ENCODE data around the gene ARHGEF4. TPM values are rescaled to one million over a fixed set of nuclear protein-coding genes. Genes with fewer than 3 reads are reported as not detected.

Gene ARHGEF4
- total and polyA plus RNA-seq, 2 donors (not counting 3 experiments of a cell fraction or from before 2014, with no cell fraction given) = not detected

- POLR2A ChIA-PET = no interaction called here
- Histone ChIP-seq H3K79me2 (ENCODE audit: control insufficient read depth, insufficient read depth, low read length) (no peaks in the 10 kb centered on the region), H3K27ac (ENCODE audit: insufficient read depth, low read depth, low read length) (no peak overlapping the region), H3K36me3 (ENCODE audit: control insufficient read depth in 2 of 2, extremely low read depth in 1 of 2, insufficient read depth in 2 of 2, low read length in 2 of 2) (no peaks in the 10 kb centered on the region), H3K4me1 (ENCODE audit: control insufficient read depth, extremely low read depth, insufficient read depth, low read length) (no peaks in the 10 kb centered on the region), H3K4me3 (replicated peaks in 1 of 3; ENCODE audit: insufficient read depth in 1 of 3, low read depth in 1 of 3, low read length in 3 of 3) (no peak overlapping the region), H3K9me3 (replicated peaks; ENCODE audit: control insufficient read depth, insufficient read depth, low read length) (no peaks in the 10 kb centered on the region), H3K4me2 (ENCODE audit: insufficient read depth, low read length) (no peak overlapping the region), H4K20me1 (replicated peaks; ENCODE audit: control insufficient read depth, extremely low read depth, insufficient read depth, low read length) (no peaks in the 10 kb centered on the region), H3K27me3 (ENCODE audit: control insufficient read depth in 2 of 2, insufficient read depth in 2 of 2, low read length in 2 of 2) (peaks cover 25 to 36% of the 10 kb centered on the region in 2 experiments), H3K9ac (replicated peaks; ENCODE audit: extremely low read depth, insufficient read depth, low read length) (no peak overlapping the region), H2AFZ (ENCODE audit: low read depth, low read length) (no peak overlapping the region), H3K9me1 (replicated peaks; ENCODE audit: control insufficient read depth, extremely low read depth, insufficient read depth, low read length) (no peaks in the 10 kb centered on the region)
- dilution Hi-C loops (cut with MboI; ENCODE audit: extremely low pct_ligation_motif_present, low sequenced_read_pairs) (no loop called here), intact Hi-C loops (cut with micrococcal nuclease) (loop anchor here (10.0 kb wide), 1 partner anchor 247 kb away; no protein-coding TSS in a partner anchor)
- DNase-seq (ENCODE audit: low read depth, low spot score) (no peak), FAIRE-seq (no peak)
- CTCF ChIA-PET = interaction anchor here (1.2 to 1.5 kb wide), 3 partner anchors 9 to 244 kb away, joined by 3 read pairs; no protein-coding TSS in a partner anchor
- no peak for TF ChIP-seq POLR2A (IDR thresholded peaks at IDR 0.05; ENCODE audit: low read depth, low read length)
- no peak for TF ChIP-seq GATA2 (IDR thresholded peaks at IDR 0.05; ENCODE audit: insufficient read depth, insufficient read length, low read depth, low read length)
- no TSS peak for BruUV-seq (replicated peaks)
Measured at GRCh38 chr2:131041402-131042147, 204.9 kb downstream of the ARHGEF4 start.

DNA sequence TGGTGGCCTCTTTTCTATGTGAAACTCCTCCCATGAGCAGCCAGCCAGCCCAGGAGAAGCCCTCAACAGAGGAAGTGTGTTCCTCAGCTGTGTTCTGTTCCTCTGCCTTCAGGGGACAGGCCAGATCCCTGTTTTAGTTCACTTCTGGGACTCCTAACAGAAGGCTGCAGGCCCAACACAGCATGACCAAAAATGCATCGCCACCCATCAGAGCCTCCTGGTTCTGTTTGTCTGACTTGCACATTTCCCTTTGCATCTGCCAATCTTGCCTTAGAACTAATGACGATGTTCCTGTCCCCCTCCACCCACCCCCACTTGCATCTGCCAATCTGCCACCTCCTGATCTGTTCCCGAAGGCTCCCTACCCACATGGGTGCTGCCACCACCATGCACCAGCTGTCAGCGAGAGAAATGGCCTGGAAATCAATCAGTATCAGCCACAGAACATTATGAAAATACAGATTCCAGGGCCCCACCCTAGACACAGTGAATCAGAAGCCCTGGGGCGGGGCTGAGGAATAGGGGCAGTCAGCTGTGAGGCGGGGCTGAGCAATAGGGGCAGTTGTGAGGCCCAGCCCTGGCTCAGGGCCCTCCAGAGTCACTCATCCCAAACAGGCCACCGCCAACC, 205.5 kb downstream of the ARHGEF4 start:
- H2AFZ ChIP-seq (ENCODE audit: low read depth, low read length) = no peak overlapping the region
- FAIRE-seq = no peak
- no peaks in the 10 kb centered on the region for H3K4me1 ChIP-seq (ENCODE audit: control insufficient read depth, extremely low read depth, insufficient read depth, low read length)
- H3K36me3 ChIP-seq (ENCODE audit: control insufficient read depth in 2 of 2, extremely low read depth in 1 of 2, insufficient read depth in 2 of 2, low read length in 2 of 2) = peaks cover 0 to 3% of the 10 kb centered on the region in 2 experiments
- dilution Hi-C loops (cut with MboI; ENCODE audit: extremely low pct_ligation_motif_present, low sequenced_read_pairs) = no loop called here
- no peak overlapping the region for H3K9ac ChIP-seq (replicated peaks; ENCODE audit: extremely low read depth, insufficient read depth, low read length)
- CTCF ChIA-PET = interaction anchor here (1.2 to 1.4 kb wide), 2 partner anchors 10 to 245 kb away, joined by 3 read pairs; no protein-coding TSS in a partner anchor
- no peaks in the 10 kb centered on the region for H3K79me2 ChIP-seq (ENCODE audit: control insufficient read depth, insufficient read depth, low read length)
- peaks cover 19 to 32% of the 10 kb centered on the region in 2 experiments for H3K27me3 ChIP-seq (ENCODE audit: control insufficient read depth in 2 of 2, insufficient read depth in 2 of 2, low read length in 2 of 2)
- no peak overlapping the region for H3K27ac ChIP-seq (ENCODE audit: insufficient read depth, low read depth, low read length)
- BruUV-seq (replicated peaks) = no TSS peak
- no peaks in the 10 kb centered on the region for H3K9me1 ChIP-seq (replicated peaks; ENCODE audit: control insufficient read depth, extremely low read depth, insufficient read depth, low read length)
- H3K4me2 ChIP-seq (ENCODE audit: insufficient read depth, low read length) = no peak overlapping the region
- H3K9me3 ChIP-seq (replicated peaks; ENCODE audit: control insufficient read depth, insufficient read depth, low read length) = no peaks in the 10 kb centered on the region
- POLR2A ChIA-PET = no interaction called here
- H3K4me3 ChIP-seq (replicated peaks in 1 of 3; ENCODE audit: insufficient read depth in 1 of 3, low read depth in 1 of 3, low read length in 3 of 3) = no peak overlapping the region
- DNase-seq (ENCODE audit: low read depth, low spot score) = no peak
- intact Hi-C loops (cut with micrococcal nuclease) = loop anchor here (10.0 kb wide), 1 partner anchor 247 kb away; no protein-coding TSS in a partner anchor
- H4K20me1 ChIP-seq (replicated peaks; ENCODE audit: control insufficient read depth, extremely low read depth, insufficient read depth, low read length) = no peaks in the 10 kb centered on the region
- TF ChIP-seq POLR2A (IDR thresholded peaks at IDR 0.05; ENCODE audit: low read depth, low read length) (no peak), CTCF (IDR thresholded peaks at IDR 0.05; ENCODE audit: extremely low read depth in 1 of 2, insufficient read depth in 1 of 2, low read depth in 1 of 2, low read length in 2 of 2) (no peak), JUN (IDR thresholded peaks at IDR 0.05; ENCODE audit: borderline replicate concordance, insufficient read depth, insufficient read length, low read depth) (no peak), FOS (IDR thresholded peaks at IDR 0.05; ENCODE audit: borderline replicate concordance, insufficient read depth, low read length) (no peak)
- TF ChIP-seq, protein P1, sequence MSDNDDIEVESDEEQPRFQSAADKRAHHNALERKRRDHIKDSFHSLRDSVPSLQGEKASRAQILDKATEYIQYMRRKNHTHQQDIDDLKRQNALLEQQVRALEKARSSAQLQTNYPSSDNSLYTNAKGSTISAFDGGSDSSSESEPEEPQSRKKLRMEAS (IDR thresholded peaks at IDR 0.05; ENCODE audit: insufficient read depth, insufficient read length) = no peak

Data from endothelial cell of umbilical vein (primary cell).